HG02938 (cell line): ENCODE measurements around the gene AKAP13.

Experiments used
- ATAC-seq: cut with Tn5 transposase; IDR thresholded peaks from one replicate; pipeline ENCODE4 v1.9.1; 2021; ENCODE audit warnings: mild to moderate bottlenecking, moderate library complexity; ENCODE audit not compliant: unreplicated experiment

The AKAP13 gene

GRCh38 chr15:85745023-85745422 is 364.6 kb downstream of the AKAP13 start:
- no peak for ATAC-seq

GRCh38 chr15:85745525-85746150 is 365.2 kb downstream of the AKAP13 start:
- no peak for ATAC-seq

DNA sequence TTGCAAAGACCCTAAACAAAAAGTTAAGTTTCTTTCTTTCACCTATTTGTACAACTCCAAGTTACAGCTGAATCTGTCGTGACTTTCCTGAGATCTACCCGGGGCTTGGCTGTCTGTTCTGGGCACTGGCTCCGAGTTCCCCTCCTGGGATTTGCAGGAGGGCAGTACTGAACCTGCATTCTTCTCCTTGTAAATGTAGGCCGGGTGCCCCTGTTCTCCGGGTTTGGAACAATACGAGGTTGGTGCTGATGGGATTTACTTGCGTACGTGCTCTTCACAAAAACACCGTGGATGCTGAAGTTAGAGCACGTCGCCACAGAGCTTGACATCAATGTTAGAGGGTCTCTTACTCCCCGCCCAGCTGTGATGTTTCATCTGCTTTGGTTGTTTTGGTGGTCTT is 366.2 kb downstream of the AKAP13 start:
- no peak for ATAC-seq

- no peak for ATAC-seq
Observed at GRCh38 chr15:85748176-85748575, 367.8 kb downstream of the AKAP13 start.

- no peak for ATAC-seq
Observed at GRCh38 chr15:85748729-85749128, 368.3 kb downstream of the AKAP13 start.

GRCh38 chr15:85749261-85750151 is 369.1 kb downstream of the AKAP13 start:
- no peak for ATAC-seq

GRCh38 chr15:85750319-85751290 is 370.2 kb downstream of the AKAP13 start:
- ATAC-seq: no peak

DNA sequence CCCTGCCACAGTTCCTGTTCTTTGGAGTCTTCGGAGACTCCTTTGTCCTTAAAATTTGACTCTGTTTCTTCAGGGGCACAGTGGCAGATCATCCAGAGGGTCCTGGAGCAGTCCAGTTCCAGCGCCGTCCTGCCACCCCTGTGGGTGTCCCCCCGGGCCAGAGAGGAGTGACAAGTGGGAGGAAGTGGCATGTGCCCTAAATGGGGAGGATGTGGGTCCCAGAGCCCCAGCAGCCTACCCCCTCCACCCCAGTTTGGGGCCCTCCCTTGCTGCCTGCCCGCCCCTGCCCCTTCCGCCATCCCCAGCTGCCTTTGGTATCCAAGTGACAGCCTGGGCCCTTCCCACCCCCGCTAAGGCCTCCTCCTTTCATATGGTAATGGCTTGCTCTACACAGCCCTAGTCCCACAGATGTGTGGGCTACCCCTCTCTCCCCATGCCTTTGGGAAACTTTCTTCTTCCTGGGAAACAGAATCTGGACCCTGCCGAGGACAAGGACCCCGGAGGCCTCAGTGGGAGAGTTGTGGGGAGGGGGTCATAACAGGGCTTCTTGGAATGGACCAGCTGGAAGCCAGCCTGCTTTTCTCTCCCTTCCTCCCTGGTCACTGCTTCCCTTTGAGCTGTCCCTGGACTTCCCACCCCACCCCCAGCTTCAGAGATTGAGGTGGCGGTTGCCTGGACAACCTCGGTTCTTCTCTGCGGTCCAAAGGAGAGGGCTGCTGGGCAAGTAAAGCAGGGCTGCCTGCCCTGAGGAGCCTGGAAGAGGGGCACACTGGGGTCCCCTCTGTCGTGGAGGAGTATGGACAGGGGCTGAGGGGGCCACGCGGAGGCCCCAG is 371.1 kb downstream of the AKAP13 start:
- no peak for ATAC-seq

DNA sequence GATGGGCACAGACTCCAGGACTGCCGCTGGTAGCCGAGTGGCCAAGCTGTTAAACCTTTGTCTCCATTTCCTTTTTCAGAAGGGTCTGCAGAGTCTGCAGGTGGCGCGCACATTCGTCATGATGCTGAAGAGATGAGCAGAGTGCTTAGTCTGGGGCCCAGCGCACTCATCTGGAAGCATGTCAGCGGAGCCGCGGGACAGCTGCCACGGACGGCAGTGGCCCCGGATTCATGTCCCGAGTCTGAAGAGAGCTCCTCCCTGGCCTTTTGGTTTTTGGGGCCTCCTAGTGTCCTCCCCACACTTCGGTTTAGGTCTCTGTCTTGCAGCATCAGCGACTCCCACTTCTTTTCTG is 371.7 kb downstream of the AKAP13 start:
- no peak for ATAC-seq

DNA sequence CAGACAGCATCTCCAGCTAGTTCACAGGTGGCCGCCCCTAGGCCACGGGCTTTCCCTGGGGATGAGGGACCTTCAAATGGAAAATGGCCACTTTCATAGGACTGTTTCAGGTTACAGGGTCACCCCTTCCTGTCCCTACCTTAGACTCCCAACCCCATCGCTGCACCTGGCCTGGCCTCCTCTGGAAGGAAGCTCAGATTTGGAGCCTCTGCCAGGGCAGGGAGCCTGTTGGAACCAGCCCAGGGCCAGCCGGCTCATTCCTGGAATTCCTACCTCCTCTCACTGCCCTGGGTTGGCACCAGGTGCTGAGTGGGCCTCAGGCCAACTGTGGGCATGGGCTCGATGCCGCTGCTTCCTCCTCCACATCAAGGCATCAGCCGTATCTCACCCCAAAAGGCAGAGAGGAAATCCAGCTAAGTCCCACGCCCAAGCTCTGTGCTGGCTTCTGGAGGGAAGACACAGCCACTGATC is 372.1 kb downstream of the AKAP13 start:
- ATAC-seq: no peak

DNA sequence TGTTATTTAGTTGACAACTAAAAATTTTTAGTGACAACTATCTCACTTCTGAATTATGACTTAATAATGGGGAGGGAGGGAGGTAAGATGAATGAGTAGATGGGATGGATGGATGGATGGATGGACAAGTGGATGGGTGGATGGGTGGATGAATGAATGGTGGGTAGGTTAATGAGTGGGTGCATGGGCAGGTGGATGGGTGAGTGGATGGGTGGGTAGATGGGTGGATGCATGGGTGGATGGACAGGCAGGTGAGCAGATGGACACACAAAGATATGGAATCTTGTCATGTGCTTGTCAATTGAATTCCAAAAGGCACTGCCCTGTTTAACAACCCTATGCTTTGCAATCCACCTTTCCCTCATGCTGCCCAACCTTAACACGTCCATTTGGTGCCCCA is 372.9 kb downstream of the AKAP13 start:
- no peak for ATAC-seq

DNA sequence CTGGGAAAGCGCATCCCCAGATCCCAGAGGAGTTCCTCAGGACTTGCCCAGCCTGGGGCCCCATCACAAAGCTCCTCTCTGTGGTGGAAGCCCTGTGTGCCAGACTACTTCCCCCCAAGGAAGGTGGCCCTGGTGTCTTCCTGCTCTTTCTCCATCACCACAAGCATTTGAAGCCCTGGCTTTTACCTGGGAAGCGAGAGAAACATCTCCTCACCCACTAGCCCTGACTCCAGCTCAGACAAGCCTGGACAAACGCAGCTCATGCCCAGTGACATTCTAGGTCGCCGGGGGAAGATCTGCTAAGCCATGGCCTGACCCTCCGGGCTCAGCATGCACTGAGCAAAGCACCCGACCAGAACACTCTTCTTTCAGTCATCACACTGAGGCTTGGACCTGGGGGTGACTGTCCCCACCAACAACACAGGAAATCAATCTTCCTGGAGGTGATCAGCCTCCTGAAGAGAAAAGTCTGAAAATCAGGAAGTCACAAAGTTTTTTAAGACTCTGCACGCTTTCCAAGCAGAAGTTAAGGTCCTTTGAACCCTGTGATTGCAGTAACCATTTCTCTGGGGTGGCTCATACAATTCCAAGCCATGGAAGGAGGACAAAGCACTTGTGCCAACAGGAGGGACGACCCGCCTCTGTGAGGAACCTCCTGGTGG is 373.5 kb downstream of the AKAP13 start:
- no peak for ATAC-seq

DNA sequence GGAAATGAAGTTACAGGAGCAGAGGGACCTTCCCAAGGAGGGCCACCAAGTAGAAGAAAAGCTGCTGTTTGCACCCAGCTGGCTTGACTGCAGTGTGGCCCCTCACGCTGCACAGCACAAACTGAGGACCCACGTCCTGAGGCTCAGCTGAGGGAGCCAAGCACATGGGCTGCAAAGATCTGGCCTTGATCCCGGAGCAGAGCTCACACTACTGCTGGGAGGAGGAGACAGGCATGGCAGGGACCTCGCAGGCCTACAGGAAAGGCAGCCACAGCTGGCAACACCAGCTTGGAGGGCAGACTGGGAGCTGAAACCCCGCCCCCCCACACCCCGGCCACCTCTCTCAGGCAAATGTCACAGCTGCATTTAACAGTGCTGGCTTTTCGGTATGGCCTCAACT is 374.6 kb downstream of the AKAP13 start:
- no peak for ATAC-seq

DNA sequence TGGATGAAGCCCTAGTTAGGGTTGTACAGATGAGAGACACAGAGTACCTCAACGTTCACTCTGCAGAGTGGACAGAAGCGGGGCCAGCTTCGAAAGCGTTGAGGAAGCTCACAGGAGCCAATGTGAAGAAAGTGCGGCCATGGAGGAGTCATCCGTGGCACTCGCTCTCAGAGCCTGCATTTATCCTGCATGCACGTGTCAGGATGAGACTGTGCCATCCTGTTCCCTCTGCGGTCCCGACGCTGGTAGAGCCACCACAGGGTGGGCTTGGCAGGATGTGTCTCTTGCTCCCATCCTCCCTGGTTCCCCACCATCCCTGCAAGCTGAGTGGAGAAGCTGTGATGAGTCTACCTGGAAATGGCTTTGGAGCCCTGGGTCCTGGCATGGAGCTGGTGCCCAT is 375.1 kb downstream of the AKAP13 start:
- no peak for ATAC-seq

- ATAC-seq: no peak
Observed at GRCh38 chr15:85755942-85756341, 375.5 kb downstream of the AKAP13 start.

- ATAC-seq: no peak
Observed at GRCh38 chr15:85756411-85757072, 376.1 kb downstream of the AKAP13 start.

GRCh38 chr15:85757073-85757938 is 376.9 kb downstream of the AKAP13 start:
- no peak for ATAC-seq

DNA sequence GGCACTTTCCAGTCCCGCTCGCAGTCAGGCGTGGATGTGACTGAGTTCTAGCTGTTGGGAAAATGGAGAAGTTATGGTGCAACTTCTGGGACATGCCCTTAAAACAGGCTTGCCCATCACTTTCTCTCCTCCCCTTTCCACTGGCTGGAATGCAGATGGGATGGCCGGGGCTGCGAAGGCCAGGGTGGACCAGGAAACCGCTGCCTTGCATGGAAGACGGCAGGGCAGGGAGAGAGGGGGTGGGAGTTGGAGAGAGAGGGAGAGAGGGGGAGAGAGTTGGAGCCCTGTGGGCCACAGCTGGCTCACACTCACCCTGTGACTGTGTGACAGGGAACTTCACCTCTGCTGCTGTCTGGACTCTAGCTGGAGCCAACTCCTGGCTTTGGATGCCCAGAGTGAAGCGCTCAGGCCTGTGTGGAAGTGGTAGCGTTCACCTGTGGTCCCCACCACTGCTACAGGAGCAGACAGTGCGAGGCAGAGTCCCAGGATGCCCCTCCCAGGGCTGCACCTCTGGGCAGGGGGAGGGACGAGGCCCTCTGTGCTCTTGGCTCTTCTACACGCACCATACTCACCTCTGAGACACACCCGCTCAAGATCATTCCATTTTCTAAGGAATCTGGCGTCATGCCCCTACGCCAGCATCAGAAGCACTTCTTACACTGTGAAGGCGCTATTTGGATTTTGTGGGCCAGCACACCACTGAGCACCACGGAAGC is 377.7 kb downstream of the AKAP13 start:
- no peak for ATAC-seq
